ENCODE measurements around the gene GSTM4. TPM values are rescaled to one million over a fixed set of nuclear protein-coding genes. Genes with fewer than 3 reads are reported as not detected.

Gene GSTM4
- total RNA-seq, 4 donors from 2014 or later: 14.7 to 29.8 (median 20.8) TPM

DNA sequence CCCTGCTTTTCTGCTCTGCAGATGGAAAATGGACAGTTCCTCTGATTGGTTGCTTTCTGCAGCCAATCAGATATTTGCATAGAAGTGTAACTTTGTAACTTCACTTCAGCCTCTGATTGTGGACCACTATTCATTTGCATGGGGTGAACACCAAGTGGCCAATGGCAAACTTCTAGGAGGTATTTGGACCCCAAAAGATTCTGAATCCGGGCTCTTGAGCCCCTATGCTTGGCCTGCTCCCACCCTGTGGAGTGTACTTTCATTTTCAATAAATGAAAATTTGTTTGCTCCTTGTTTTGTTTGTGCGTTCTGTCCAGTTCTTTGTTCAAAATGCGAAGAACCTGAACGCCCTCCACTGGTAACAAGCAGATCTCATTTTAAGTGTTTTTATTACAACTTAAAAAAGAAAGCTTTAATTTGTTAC is 6.4 kb upstream of the GSTM4 start:
- no peak for ATAC-seq (ENCODE audit: low FRiP score)
- DNase-seq (ENCODE audit: low spot score): no peak
- TF ChIP-seq, protein P1, sequence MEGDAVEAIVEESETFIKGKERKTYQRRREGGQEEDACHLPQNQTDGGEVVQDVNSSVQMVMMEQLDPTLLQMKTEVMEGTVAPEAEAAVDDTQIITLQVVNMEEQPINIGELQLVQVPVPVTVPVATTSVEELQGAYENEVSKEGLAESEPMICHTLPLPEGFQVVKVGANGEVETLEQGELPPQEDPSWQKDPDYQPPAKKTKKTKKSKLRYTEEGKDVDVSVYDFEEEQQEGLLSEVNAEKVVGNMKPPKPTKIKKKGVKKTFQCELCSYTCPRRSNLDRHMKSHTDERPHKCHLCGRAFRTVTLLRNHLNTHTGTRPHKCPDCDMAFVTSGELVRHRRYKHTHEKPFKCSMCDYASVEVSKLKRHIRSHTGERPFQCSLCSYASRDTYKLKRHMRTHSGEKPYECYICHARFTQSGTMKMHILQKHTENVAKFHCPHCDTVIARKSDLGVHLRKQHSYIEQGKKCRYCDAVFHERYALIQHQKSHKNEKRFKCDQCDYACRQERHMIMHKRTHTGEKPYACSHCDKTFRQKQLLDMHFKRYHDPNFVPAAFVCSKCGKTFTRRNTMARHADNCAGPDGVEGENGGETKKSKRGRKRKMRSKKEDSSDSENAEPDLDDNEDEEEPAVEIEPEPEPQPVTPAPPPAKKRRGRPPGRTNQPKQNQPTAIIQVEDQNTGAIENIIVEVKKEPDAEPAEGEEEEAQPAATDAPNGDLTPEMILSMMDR (IDR thresholded peaks at IDR 0.05): no peak

DNA sequence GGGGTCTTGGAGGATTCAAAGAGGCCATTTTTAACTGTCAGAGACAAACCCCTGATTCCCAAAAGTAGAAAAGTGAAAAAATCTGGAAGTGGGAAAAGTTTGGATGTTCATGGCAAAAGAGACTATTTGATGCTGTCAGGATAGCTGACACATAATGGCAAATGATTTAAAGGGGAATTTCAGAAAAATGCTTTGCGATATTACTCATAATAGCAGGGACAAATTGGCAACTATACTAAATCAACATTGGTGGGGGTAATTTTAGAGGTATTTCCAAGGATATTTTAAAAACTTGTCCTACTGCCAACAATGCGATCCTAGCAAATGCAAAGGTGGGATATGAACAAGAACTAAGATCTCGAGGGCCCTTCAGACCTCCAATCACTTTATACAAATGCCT is 5.3 kb upstream of the GSTM4 start:
- no peak for DNase-seq (ENCODE audit: low spot score)
- no peak for ATAC-seq (ENCODE audit: low FRiP score)
- TF ChIP-seq, protein P1 (IDR thresholded peaks at IDR 0.05): no peak

DNA sequence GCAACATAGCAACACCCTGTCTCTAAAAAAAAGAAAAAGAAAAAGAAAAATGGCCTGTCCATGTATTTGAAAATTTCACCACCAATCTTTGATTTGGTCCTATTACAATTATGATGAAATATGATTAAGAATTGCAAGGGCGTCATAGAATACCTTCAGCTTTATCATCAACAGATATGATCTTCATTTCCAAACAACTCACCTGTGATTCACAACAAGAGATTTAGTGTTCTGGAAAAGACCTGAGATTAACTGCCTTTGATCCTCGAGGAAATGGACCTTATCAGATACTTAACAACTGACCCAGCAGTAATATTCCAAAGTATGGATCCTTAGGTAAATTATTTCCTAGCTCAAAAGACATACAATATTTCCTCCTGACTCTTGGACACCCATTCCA is 3.5 kb upstream of the GSTM4 start:
- TF ChIP-seq, protein P1 (IDR thresholded peaks at IDR 0.05): no peak
- ATAC-seq (ENCODE audit: low FRiP score) (no peak), DNase-seq (ENCODE audit: low spot score) (no peak)

DNA sequence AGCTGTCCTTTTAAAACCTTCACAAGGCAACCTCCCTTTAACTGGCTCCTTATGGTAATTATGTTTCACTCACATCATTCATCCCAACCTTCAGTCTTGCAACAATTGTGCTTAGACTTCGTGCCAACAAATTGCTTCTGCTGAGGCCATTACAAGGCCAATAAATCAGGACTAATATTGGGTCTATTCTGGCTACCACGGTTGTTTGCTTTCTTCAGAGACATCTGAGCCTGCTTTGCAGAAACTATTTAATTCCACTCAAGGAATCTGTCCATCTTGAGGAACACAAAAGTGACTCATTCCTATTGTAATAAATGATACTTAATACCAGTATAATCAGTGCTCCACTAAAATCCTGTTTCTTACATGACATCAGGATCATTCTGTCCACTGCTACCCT is 2.6 kb upstream of the GSTM4 start:
- TF ChIP-seq, protein P1 (IDR thresholded peaks at IDR 0.05): no peak
- DNase-seq (ENCODE audit: low spot score): no peak

DNA sequence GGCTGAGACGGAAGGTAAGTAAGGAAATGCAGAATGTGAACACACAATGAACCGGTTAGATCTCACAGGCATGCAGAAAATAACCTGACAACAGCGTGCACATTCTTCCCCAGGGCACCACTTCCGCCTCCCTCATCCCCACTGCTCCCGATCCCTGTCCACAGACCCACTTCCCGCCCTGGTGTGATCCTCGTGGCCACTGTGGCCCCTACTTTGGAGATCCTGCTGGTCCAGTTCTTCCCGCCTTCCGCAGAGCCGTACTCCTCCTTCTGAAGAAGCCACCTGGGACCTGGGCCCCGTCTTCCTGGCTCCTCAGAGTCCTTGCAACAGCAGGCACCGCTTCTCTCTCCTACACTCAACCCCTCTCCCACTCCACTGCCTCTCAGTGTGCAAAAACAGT is 1.4 kb upstream of the GSTM4 start:
- ATAC-seq (ENCODE audit: low FRiP score) (no peak), DNase-seq (ENCODE audit: low spot score) (no peak)
- TF ChIP-seq, protein P1 (IDR thresholded peaks at IDR 0.05): no peak

More for the DNA sequence above, 2.6 kb upstream of the GSTM4 start:
- no peak for ATAC-seq (ENCODE audit: low FRiP score)

DNA sequence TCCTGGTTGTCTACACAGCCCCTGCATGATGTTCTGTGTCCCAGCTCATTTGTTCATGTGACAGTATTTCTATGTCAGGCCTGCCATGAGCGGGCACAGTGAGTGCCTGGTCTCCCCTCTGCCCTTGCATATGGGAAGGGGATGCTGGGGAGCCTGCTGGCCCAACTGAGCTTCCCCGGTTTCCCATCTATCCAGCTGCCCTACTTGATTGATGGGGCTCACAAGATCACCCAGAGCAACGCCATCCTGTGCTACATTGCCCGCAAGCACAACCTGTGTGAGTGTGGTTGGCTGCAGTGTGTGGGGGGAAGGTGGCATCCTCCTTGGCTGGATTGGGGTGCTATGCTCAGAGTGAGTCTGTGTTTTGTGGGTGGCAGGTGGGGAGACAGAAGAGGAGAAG is 1.5 kb downstream of the GSTM4 start:
- ATAC-seq (ENCODE audit: low FRiP score) (no peak), DNase-seq (ENCODE audit: low spot score) (no peak)
- TF ChIP-seq, protein P1 (IDR thresholded peaks at IDR 0.05): no peak

DNA sequence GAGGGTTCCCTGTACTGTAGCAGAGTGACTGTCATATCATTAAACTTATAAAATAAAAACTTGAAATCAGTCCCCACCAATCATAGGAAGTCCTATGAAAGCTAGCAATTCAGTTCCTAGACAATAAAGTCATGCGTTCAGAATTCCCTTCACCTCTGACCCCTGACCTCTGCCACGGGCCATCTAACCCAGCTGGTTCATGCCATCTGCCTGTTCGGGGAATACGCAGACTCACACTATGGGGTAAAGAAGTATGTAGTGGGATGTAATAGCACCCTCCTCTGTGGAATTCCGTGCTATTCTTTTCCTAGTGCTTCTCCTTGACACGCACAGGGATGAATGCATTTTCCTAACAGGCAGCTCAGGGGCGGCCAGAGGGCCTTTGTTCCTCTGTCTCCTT is 2.1 kb downstream of the GSTM4 start:
- ATAC-seq (ENCODE audit: low FRiP score) (no peak), DNase-seq (ENCODE audit: low spot score) (no peak)
- TF ChIP-seq, protein P1 (IDR thresholded peaks at IDR 0.05): no peak

All from omental fat pad (tissue), 4 donors.